Stimulated activated CD4-positive, alpha-beta T cell treated with anti-CD3 and anti-CD28 coated beads, Interleukin-15, amount 100 ng/mL, for 1 hour (primary cell): ENCODE data around the gene CPED1.

Experiments used
- DNase-seq, 2 donors: peaks; one replicate each; pipeline ENCODE4 v3.0.0-alpha.2; 2020; ENCODE audit warnings: low read depth in 1 of 2, low spot score in 1 of 2

Gene CPED1

DNA sequence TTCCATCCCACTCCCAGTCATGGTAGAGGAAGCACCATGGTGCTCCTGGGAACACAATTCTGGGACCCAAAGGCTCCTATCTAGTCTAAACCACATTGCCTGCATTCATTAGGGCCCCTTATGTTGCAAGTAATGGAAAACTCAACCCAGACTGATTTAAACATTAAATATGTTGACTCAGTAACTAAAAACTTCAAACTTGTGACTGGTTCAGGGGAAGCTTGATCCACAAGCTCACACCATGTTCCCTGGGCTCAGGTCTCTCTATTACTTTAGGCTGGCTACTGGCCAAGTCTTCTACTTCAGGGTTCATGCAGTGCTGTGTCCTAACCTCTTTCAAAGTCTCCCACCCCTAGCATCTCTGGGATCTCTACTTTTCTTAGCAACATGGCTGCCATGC, 353.4 kb downstream of the CPED1 start:
- no peak for DNase-seq

- DNase-seq: no peak
Observed at GRCh38 chr7:121342631-121343030, 354.1 kb downstream of the CPED1 start.

GRCh38 chr7:121343302-121343701, 354.8 kb downstream of the CPED1 start:
- no peak for DNase-seq

- no peak for DNase-seq
Observed at GRCh38 chr7:121344093-121344492, 355.6 kb downstream of the CPED1 start.

GRCh38 chr7:121344497-121344896, 356.0 kb downstream of the CPED1 start:
- DNase-seq: no peak
